Central memory CD4-positive, alpha-beta T cell (primary cell): ENCODE data around the gene TSSK2.

Source experiments
- DNase-seq: peaks from one replicate; pipeline ENCODE4 v3.0.0; 2022

The TSSK2 gene

DNA sequence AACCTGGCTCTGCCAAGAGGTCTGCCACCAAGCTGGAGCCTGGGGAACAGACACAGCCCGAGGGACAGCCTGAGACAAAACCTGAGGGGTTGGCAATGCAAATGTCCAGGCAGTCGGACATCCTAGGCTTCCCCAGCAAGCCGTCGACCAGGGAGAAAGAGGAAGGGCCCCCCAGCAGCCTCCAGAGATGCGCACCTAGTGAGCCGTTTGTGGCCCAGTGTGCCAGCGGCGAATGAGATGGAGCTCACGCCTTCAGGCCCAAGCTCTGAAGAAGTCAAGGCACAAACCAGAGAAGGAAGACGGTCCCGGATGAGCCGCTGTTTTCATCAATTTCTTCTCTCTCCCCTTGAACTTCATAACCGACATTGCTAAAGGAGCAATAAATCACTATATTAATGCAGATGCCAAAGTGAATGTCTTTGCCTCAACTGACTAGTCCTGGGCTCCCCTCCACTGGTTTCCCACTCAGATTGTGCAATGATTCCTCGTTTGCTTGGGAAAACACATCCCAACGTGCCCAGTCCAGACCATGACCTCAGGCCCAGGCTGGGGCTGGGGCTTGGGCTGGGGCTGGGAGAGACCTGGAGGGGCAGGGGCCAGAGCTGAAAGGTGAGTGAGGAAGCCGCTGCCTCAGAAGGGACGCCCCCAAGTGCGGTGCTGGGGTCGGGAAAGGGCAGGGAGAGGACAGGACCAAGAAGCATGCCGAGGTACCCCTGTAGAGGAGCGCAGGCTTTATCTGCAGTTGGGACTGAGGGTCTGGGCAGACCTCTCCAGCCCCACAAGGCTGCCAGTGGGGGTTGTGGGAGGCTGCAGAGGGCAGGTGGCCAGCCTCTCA, 5.4 kb upstream of the TSSK2 start:
- DNase-seq, result no peak

DNA sequence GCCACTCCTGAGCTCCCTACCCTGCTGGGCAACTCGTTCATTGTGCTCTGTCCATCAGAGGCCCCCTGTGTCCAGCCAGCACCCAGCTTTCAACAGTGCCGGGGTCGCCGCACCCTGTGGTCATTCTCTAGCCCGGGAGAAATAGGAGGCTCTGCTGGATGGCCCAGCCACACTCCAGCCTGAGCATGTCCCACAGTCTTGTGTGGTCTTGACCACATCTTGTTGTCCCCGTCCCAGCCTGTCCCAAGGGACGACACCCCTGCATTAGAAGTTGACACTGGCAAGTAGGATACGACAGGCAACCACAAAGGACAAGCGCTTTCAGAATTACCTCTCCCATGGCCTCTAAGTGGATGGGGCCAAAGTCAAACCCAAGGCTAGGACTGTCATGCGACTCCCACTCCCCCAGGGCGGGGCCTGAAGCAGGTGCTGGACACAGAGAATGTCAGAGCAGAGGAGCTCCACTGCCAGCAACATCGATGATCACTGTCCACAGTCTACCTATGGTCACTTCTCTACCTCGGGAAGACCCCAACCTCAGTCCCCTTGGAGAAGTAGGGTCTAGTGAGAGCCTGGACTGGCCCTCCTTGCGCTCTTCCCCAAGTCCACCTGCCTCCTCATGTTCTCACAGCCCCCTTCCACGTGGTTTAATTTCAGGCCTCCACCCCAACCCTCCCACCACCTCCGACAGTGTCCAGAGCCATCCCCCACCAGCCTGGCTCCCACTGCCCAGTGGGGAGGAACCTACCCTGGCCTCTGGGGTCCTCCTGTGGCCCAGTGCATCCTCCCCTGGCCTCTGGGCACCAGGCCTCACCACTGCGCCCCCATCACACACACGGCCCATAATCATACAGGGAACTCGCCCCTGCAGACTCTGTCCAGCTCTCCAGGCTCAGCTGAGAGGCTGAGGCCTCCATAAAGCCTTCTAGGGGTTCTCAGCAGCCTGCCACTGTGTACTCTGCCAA, 4.5 kb upstream of the TSSK2 start:
- DNase-seq, result no peak

DNA sequence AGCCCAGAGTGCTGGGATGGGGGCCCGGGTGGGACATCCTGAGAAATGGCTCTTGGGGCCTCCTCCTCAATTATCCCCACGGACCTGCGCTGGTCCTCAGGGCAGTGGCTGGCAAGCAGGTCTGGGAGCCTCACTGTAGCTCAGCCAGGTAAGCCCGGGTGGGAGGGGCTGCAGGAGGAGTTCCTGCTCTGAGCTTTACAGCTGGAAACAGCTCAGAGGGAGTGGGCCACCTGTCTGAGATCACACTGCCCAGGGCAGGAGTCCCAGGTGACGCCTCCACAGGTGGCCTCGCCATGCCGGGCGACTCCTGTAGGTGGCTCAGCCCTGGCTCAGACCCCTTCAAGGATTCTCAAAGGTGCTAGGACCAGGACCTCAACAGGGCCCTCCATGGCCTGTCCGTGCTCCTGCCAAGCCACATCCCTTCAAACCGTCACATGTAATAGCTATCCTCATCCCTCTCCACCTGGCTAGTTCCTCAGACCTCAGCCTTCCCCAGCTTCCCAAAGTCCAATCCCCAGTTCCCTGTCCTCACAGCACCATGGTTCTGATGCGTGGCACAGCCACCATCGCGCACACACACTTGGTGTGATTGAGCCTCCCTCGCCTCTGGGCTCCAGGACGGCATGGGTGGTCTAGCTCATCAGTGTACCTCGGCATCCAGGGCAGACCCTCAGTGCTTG, 3.6 kb upstream of the TSSK2 start:
- no peak for DNase-seq

DNA sequence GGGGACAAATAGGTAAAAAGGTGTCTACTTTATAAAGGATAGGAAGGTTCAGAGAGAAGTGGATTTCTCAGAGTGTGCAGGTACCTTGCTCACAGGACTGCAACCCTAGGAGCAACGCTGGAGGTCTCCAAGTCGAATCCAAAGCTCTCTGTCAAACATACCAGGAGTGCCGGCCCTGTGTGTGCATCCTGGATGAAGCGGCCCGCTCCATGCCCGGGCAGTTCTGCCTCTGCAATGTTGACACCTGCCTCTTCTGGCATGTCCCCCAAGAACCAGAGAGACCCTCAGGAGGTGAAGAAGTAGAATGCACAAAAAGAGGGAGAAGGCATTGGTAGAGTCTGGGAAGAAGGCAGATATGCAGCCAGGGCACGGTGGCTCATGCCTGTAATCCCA, 3.1 kb upstream of the TSSK2 start:
- DNase-seq, result no peak

DNA sequence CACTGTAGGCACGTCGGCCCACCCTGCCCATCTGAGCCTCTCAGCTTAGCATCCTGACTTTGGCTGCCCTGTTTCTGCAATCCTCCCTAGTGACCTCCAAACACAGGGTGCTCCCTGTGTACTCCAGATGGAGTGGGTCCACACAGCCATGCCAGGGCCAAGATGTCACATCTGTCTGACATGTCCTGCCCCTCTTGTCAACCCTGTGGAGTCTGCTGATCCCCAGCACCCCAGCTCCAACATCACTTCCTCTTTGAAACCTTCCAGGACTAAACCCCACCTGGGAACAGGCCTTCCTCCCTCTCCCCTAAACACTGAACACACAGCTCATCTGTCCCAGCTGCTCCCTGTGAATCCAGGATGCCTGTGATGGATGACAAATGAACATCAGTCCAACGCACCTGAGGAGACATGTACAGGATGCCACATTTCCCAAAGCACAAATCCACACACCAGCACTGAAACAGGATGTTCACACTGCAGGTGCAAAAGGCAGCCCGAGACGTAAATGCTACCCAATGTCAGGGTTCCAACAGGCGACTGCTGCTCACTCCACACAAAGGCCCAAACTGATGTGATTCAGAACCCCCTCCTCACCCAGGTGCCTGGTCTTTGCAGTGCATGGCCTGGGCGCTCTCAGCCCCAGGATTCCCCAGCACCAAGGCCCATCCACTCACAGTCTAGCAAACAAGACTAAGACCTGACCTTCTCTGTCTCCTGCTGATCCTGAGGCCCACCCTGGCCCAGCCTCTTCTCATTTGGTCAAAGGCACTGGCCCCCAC, 2.0 kb upstream of the TSSK2 start:
- no peak for DNase-seq

DNA sequence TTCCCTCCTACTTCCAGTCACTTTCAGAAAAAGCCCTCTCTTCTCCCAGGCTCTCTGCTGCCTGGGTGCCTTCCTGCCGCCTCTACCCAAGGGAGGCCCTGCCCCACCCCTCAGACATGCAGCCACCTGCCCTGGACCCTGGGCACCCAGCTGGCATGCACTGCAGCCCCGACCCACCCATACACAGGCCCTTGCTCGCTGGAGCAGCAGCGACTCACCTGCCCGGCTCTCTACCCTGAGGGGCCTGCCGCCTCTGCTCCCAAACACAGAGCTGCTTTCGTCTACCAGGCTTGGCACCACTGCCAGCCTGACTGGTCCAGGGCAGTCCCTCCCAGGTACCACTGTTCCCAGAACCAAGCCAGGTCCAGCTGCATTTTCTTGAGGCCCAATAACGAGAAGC, 1.2 kb upstream of the TSSK2 start:
- no peak for DNase-seq

DNA sequence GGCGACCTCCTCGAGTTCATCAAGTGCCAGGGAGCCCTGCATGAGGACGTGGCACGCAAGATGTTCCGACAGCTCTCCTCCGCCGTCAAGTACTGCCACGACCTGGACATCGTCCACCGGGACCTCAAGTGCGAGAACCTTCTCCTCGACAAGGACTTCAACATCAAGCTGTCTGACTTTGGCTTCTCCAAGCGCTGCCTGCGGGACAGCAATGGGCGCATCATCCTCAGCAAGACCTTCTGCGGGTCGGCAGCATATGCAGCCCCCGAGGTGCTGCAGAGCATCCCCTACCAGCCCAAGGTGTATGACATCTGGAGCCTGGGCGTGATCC, 542 bp downstream of the TSSK2 start:
- no peak for DNase-seq

DNA sequence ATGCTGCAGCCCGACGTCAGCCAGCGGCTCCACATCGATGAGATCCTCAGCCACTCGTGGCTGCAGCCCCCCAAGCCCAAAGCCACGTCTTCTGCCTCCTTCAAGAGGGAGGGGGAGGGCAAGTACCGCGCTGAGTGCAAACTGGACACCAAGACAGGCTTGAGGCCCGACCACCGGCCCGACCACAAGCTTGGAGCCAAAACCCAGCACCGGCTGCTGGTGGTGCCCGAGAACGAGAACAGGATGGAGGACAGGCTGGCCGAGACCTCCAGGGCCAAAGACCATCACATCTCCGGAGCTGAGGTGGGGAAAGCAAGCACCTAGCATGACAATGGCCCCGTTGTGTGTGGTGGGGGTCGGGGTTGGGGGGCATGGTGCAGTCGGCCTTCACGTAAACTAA, 1.0 kb downstream of the TSSK2 start:
- DNase-seq, result no peak

DNA sequence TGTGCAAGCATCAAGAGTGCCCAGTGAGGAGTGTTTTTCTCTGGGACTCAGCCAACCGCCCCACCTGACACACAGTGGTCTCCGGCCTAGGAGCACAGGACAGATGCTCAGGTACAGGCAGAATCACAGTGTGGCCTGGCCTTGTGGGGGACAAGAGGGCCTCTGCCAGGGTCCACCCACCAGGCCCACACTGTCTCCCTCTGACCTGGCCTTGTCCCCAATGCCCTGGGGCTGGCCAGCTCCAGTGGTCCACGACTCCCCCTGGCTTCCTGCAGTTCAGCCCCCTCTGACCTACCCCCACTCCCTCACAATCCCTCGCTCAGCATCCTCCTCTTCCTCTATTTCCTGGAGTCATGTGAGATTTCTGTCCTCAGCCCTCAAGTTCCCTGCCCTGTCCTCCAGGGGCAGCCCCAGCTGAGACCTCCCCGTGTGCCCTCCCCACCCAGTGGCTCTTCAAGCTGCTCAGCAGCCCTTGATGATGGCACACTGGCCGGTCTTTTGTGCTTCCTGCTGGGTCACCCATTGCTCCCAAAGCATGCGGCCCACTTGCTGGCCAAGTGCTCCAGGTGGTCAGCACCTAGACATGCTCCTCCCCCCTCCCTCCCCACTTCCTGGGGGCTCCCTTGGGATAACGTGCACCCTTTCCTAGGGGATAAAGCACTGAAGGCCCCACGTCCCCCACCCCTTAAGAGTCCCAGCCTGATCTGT, 1.7 kb downstream of the TSSK2 start:
- no peak for DNase-seq

DNA sequence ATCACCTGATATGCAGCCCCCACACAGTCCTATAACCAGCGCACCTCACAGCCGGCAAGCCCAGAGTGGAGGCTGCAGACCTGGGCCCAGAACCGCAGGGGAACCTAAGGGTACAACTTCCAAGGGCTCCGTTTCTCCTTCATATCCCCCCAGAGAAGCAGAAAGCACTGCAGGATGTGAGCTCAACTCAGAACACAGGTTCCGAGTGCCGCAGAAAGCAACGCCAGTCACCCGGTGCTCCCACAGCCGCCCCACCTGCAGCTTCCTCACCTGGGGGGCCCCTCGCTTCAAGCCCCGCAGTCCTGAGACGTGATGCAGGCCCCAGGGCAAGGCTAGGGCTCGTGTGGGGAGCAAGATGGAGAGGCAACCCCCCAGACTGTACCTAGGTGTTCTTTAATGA, 2.5 kb downstream of the TSSK2 start:
- no peak for DNase-seq

DNA sequence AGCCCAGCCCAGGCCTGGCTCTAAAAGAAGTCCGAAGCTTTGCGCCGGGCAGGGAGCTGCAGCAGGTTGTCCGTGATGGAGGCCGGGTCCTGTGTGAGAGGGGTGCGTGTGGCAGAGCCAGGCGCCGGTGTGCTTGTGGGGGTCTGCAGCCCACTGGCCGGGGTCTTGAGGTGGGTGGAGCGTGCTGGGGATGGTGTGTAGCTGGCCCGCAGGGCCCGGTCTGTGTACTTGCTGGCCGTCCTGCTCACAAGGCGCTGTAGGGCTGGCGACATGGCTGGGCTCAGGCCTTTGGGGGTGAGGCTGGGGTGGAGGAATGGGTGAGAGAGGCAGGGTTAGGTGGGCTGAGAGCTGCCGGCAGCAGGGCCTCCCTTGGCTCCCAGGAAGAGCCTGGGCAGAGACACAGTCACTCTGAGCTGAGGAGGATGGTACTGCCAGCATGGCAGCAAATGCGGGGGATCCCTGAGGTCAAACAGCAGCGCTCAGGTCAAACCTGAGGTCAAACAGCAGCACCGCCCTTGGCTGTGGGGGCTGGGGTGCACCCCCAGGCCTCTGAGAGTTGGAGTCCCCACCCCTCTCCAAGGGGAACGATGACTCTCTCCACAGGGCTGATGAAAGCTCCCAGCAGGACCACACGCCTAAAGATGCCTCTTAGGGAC, 3.2 kb downstream of the TSSK2 start:
- no peak for DNase-seq

DNA sequence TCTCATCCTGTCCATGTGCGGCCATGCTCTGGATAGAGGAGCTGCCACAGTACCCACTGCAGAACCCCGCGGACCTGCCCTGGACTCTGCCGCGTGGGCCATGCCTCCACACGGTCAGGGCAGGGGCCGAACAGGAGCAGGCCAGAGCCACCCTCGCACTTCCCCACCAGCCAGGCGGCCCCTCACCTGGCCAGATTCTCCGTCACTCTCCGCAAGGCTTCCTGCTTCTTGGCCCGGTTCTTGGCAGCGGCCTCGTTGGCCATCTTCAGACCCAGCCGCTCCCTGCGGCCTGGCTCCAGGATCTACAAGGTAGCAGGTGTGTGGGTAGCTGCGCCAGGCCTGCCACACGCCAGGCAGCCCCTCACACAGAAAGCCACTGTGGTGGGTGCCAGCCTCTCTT, 3.8 kb downstream of the TSSK2 start:
- no peak for DNase-seq

DNA sequence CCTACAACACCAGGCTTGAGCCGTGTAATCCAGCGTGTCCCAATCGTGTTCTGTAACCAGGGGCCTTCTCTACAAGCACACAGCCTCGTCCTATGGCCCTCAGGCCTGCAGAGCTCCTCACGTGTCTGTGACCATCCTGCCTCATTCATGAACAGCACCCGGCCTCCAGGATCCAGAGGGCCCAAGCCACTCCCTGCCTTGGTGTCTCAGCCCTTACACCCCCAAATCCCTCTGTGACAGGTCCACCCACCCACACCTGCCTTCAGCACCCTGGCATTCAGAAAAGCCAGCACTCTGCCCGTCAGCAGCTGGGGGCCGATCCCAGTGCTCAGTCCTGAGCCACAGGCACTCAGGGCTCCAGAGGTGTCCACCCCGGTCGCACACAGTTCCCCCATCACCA, 5.8 kb downstream of the TSSK2 start:
- DNase-seq, result no peak

DNA sequence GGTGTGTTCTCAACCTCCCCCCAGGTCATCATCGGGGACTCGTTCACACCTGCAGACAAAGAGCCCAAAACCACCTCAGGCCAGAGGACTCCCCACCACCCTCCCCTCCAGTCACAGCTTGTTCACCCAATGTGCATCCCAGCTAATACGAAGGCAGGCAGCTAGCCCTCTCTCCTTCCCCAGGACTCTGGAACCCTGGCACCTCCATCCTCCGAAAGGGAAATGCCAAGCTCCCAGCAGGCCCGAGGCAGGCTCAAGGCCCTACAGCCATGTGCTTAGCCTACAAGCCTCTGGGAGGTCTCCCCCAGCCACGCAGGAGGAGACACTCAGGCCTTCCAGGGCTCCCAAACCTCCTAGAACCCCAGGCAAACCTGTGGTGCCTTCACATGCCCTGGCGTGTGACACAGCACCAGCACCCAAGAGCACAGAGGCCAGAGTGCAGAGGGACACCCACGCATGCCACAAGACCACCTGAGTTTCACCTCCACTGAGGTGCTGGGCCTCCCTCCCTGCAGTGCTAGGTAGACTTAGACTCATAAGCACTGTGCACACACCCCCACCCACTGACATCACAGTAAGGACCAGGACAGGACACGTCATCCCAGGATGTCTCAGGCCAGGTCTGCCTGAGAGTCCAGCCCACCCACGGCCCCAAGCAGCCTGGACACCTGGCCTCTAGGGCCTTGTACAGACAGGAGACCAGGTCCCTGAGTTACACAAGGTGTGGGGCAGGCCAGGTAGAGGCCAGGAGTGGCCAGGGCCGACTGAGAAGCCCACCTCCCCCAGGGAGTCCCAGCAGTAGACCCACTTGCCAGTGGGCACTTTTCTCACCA, 6.5 kb downstream of the TSSK2 start:
- no peak for DNase-seq

DNA sequence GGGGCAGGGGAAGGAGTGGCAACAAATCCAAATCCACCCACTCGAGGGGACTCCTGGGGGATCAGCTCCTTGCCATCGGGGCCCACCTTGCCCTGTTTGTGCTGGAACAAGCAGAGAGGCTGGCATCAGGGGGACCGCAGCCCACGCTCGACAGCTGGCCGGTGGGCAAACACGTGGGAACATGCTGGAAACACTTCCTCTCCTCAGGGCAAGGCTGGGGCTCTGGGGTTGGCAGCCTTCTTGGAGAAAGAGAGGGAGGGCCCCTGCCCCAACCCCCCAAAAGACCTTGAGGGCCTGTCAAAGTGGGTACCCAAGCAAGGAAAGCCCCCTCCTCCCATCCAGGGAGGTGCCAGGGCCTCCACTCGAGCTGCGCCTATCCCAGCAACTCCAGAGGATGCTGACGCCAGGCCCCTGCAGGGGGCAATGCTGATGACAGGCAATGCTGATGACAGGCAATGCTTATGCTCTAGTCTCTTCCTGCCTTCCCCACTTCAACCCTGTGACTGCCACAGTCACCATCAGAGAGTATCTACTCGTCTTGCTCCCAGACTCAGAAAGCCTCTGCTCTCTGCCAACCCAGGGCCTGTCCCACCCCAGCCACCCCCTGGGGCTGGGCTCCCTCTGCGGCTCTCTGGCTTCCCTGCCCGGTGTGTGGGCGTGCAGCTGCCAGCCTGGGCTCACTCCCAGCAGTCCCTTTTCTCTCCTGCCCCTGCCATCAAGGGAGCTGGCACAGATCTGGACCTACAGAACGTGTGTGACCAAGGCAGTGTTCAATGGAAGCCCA, 7.3 kb downstream of the TSSK2 start:
- no peak for DNase-seq

DNA sequence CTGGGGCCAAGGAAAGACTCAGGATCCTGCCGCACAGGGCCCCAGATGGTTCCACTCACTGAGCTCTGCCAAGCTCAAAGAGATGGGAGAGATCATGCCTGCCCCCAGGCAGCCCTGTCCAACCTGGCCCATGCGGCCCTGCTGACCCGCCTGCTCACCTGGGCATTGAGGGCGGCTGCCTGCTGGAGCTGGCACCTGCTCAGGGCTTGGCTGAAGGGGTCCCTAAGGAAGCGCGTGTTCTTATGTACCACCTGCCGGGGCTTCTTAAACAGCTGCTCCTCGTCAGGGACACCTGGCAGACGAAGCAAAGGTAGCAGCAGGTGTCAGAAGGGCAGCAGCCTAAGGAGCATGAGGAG, 7.9 kb downstream of the TSSK2 start:
- DNase-seq, result no peak

DNA sequence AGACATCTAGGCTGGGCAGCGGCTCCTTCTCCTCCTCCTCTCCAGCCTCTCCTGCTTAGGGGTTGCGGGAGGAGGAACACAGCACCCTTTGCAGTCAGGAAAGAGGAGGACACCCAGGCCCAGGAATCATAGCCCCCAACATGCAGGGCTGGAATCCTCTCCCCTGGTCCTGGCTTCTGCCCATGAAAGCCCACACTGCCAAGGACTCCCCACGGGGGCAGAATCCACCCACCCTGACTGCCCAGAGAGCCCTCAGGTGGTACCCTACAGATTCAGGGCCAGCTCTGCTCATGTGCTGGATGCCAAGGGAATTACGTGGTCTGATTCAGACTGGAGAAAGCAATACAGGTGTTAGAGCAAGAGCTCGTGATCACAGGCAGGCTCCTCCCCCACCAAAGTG, 8.9 kb downstream of the TSSK2 start:
- DNase-seq, result no peak

DNA sequence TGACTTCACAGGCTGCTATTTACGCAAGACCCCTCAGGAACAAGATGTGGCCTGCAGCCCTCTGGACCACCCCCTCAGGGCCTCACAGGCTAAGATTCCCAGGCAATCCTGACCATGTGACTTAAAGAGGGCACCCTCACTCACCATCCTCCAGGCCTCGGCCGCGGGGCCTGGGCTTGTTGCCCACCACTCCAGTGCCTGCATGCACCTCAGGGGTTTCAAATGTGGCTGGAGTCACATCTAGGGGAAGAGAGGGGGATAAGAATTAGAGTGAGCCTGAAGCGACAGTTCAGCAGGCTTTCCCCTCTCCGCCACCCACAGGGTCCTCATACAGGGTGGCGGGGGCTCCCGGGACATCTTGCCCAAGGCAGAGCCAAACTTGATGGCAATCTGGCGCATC, 11.3 kb downstream of the TSSK2 start:
- DNase-seq, result no peak

DNA sequence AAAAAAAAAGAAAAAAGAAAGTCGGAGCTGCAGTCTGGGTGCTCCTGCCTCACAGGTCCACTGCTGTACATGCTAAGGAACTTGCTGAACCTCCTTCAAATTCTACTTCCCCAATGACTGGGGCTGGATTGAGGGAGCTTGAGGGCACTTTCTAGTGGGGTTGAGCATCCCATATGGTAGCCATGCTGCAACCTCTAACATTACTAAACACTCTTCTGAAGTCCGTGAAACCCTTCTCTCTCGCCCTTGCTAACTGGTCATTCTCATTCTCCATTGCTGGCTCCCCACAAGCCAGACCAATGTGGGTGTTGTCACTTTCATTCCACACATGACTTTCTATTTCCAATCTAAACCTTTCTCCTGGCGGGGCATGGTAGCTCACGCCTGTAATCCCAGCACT, 12.1 kb downstream of the TSSK2 start:
- DNase-seq, result no peak

DNA sequence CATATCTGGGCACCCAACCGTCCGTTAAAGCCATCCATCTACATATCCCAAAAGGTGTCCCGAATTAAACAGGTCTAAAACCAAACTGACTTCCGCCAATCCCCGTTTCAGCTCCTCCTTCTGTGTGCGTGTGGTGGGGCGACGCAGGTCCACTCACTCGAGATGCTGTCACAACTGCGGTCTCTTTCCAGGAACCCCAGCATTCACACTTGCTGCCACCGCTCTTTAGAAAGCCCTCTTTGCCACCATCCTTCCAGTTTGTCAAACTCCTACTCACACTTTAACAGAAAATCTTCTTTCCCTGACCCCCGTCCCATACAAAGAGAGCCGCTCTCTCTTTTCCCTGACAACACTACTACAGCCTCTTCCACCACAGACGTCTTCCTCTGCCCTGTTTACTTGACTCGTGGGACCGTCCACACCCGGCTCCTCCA, 12.9 kb downstream of the TSSK2 start:
- peak; percentile 27 for DNase-seq
